Activated T-cell treated with anti-CD3 and anti-CD28 coated beads, Interleukin-2, amount 50 U/mL, for 72 hours (primary cell): ENCODE data around the gene KLF3. TPM values are rescaled to one million over a fixed set of nuclear protein-coding genes. Genes with fewer than 3 reads are reported as not detected.
"Not testable (repeated sequence)": the region's sequence is repeated elsewhere in the genome, so short reads cannot be mapped to it uniquely, and the experiment has no call there.

Experiments used
- ATAC-seq, 2 donors: fragments of 150-1000 bp; cut with Tn5 transposase; replicated peaks in 1 of 2; 2 replicates each; pipeline ENCODE4 v1.10.0; 2021; ENCODE audit warnings: moderate library complexity in 2 of 2, mild to moderate bottlenecking in 1 of 2
- DNase-seq, 2 donors: peaks; one replicate each; pipeline ENCODE4 v3.0.0; 2021 to 2022; ENCODE audit warnings: mixed read lengths in 1 of 2
- H3K27ac Mint-ChIP-seq: one replicate; pipeline ENCODE4 v1.8.0; 2022; ENCODE audit warnings: mild to moderate bottlenecking, moderate library complexity, mixed read lengths
- H3K27me3 Mint-ChIP-seq: one replicate; pipeline ENCODE4 v1.8.0; 2022; ENCODE audit warnings: low read depth, mixed read lengths
- H3K36me3 Mint-ChIP-seq, 2 donors: one replicate each; pipeline ENCODE4 v1.8.0; 2022; ENCODE audit warnings: mixed read lengths in 2 of 2, mild to moderate bottlenecking in 1 of 2; ENCODE audit not compliant: insufficient read depth in 2 of 2
- H3K4me1 Mint-ChIP-seq: one replicate; pipeline ENCODE4 v1.8.0; 2022; ENCODE audit warnings: low read depth, mixed read lengths
- H3K4me3 Mint-ChIP-seq, 2 donors: one replicate each; pipeline ENCODE4 v1.8.0; 2022; ENCODE audit warnings: mild to moderate bottlenecking in 2 of 2, mixed read lengths in 2 of 2, moderate library complexity in 2 of 2
- H3K9me3 Mint-ChIP-seq, 2 donors: one replicate each; pipeline ENCODE4 v1.8.0; 2022; ENCODE audit warnings: mixed read lengths in 2 of 2
- total RNA-seq, 2 donors: library from RNA; stranded (reverse); gene quantifications; one replicate each; pipeline ENCODE4 v1.2.3, GENCODE V29; 2022

Gene KLF3
- 1 to 10 TPM; 7.4 to 9.6 TPM for total RNA-seq

DNA sequence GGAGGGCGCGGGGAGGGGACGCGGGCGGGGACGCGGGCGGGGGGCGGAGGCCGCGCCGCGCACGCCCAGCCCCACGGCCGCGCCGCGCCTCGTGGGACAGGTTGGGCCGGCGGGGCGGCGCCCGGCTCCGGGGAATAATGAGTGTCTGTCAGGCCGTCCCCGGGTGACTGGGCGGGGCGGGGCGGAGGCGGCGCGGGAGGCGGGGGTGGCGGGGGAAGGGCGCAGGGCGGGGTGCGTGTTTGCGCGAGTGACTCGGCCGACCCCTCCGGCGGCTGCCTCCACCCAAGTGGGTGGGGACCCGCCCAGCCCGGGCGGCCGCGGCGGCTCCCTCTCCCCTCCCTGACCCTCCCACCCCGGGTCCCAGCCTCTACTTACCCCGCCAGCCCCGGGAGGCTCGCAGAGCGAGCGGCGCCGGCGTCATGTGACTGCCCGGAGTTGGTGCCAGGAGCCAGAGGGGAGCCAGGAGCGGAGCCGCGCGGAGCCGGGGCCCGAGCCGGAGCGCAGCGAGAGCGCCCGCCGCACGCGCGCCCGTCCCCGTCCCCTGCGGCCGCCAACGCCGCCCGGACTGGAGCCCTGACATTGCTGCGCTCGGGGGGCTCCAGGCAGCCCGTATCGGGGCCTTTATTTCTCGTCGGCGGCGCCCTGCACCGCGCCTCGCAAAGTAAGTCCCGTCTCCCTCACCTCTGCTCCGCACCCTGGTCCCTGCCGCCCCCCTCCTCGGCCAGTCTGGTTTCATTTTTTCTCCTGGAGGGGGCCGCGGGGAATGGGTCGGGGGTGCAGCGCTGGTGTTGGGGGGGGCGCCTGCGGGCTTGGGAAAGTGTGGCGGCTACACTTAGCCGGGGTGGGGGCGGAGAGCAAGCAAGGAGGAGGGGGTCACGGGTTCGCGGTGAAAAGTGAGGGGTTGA lies at the start of gene KLF3:
TSS of gene KLF3 (plus strand) at position 399 of the 905 bp plus-strand sequence. CDS start 16,427 bp downstream, outside the sequence.
- DNase-seq, result peak; percentile 83 to 86
- H3K27ac Mint-ChIP-seq, result peak within 1 kb of the TSS; percentile 90
- peaks cover 0 to 2% of the 10 kb centered on the region in 2 donors for H3K9me3 Mint-ChIP-seq
- H3K4me1 Mint-ChIP-seq, result peaks cover 55% of the 10 kb centered on the region
- H3K27me3 Mint-ChIP-seq, result no peaks in the 10 kb centered on the region
- peak within 1 kb of the TSS; percentile 80 to 83 for H3K4me3 Mint-ChIP-seq
- H3K36me3 Mint-ChIP-seq, result peaks cover 0 to 3% of the 10 kb centered on the region in 2 donors
- ATAC-seq, result peak; percentile 82

DNA sequence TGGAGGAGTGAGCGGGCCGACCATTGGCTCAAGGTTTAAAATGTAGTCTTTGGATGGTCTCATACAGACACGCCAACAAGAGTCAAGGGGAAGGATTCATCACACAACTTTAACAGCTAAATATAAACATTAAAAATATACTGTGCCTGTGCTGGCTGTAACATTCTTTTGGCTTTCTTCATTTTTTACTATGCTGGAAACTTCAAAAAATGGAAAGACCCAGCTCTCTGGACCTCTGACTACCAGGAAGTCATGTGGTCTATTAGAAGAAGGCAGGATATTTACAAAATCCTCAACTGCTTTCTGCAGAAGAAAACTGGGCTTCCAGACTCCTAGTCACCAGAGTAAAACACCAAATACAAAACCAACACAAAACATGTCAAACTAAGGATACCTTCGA lies 49.8 kb upstream of the KLF3 start:
- Mint-ChIP-seq H3K4me3 (no peak overlapping the region), H3K36me3 (peaks cover 3% of the 10 kb centered on the region in 2 donors), H3K27me3 (peaks cover 7% of the 10 kb centered on the region), H3K4me1 (peaks cover 22% of the 10 kb centered on the region), H3K9me3 (peaks cover 0 to 3% of the 10 kb centered on the region in 2 donors), H3K27ac (no peak overlapping the region)
- DNase-seq (no peak), ATAC-seq (no peak)

DNA sequence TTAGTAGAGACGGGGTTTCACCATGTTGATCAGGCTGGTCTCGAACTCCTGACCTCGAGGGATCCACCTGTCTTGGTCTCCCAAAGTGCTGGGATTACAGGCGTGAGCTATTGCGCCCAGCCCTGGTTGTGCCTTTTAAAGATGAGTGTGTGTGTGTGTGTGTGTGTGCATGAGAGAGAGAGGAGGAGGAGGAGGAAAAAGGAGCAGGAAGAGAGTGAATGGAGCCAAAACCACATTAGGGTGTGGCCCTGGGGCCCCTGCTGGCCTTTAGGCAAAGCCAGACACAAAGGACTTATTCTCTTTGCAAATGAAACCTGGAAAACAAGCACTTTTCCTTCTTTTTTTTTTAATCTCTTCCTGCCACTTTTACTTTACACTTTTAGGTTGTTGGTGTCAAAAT lies 48.2 kb upstream of the KLF3 start:
- no peak overlapping the region for H3K4me3 Mint-ChIP-seq
- H3K27ac Mint-ChIP-seq, result no peak overlapping the region
- ATAC-seq, result no peak
- H3K27me3 Mint-ChIP-seq, result peaks cover 7% of the 10 kb centered on the region
- H3K36me3 Mint-ChIP-seq, result peaks cover 3% of the 10 kb centered on the region in 2 donors
- DNase-seq, result no peak
- H3K9me3 Mint-ChIP-seq, result peaks cover 0 to 3% of the 10 kb centered on the region in 2 donors
- peaks cover 18% of the 10 kb centered on the region for H3K4me1 Mint-ChIP-seq

DNA sequence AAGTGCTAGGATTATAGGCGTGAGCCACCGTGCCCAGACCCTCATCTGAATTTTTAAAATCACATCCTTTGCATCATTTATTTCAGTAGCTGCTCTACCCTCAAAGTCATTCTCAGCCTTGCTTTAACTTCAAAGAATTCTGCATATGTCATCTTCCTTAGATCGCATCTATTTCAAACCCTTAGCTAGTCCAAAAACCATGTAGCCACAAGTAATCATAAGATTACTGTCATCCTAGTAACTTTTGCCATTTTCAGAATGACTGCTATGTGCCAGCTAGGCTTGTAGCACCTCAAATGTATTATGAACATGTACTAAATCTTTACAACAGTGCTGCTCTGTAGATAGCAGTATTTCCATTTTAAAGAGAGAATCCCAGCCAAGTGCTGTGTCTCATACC lies 45.5 kb upstream of the KLF3 start:
- Mint-ChIP-seq H3K9me3 (peaks cover 0 to 3% of the 10 kb centered on the region in 2 donors), H3K4me1 (peaks cover 25% of the 10 kb centered on the region), H3K4me3 (peak overlapping the region in 1 of 2 donors; percentile 0), H3K36me3 (peaks cover 3% of the 10 kb centered on the region in 2 donors), H3K27ac (peak overlapping the region; percentile 21), H3K27me3 (peaks cover 7% of the 10 kb centered on the region)
- DNase-seq (peak; percentile 24 to 27), ATAC-seq (peak; percentile 92 to 93)

DNA sequence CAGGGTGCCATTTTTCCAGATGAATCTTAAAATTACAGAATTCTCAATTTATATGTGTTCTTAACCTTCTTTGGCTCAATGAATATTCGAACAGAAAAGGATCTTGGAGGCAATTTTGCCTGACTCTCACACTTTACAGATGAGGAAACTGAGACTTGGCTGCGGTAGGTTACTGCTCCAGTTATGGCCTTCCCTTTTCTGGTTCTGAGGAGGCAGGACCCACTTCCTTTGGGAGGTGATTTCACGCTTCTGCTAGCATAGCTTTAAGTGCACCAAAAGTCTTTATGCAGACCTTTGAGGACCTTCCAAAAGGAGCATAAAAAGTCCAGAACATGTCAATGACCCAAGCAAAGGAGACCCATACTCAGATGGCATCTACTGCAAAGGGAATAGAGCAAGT lies 44.7 kb upstream of the KLF3 start:
- H3K27ac Mint-ChIP-seq, result no peak overlapping the region
- DNase-seq, result no peak
- H3K27me3 Mint-ChIP-seq, result peaks cover 7% of the 10 kb centered on the region
- peaks cover 0 to 3% of the 10 kb centered on the region in 2 donors for H3K9me3 Mint-ChIP-seq
- H3K36me3 Mint-ChIP-seq, result peaks cover 3% of the 10 kb centered on the region in 2 donors
- H3K4me3 Mint-ChIP-seq, result peak overlapping the region in 1 of 2 donors; percentile 53
- ATAC-seq, result no peak
- H3K4me1 Mint-ChIP-seq, result peaks cover 20% of the 10 kb centered on the region

DNA sequence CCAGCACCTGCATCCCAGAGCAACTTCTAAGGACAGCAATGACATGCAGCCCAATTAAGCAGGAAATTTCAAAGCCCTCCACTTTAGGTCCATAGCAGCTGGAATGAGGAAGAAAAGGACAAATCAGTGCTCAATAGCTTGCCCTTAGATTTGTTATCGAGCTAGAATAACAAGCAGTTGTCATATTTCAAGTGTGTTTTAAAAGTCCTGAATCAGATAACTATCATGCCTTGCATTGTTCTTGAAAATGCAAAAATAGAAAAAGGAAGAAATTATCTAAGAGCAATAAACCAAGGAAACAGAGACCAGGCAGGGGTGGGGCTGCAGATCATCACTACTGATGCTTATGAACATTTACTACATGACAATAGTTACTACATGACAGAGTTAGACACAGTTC lies 43.9 kb upstream of the KLF3 start:
- no peak overlapping the region for H3K27ac Mint-ChIP-seq
- no peak overlapping the region for H3K4me3 Mint-ChIP-seq
- H3K4me1 Mint-ChIP-seq, result peaks cover 20% of the 10 kb centered on the region
- DNase-seq, result no peak
- peaks cover 7% of the 10 kb centered on the region for H3K27me3 Mint-ChIP-seq
- ATAC-seq, result no peak
- peaks cover 3% of the 10 kb centered on the region in 2 donors for H3K36me3 Mint-ChIP-seq
- peaks cover 0 to 3% of the 10 kb centered on the region in 2 donors for H3K9me3 Mint-ChIP-seq

DNA sequence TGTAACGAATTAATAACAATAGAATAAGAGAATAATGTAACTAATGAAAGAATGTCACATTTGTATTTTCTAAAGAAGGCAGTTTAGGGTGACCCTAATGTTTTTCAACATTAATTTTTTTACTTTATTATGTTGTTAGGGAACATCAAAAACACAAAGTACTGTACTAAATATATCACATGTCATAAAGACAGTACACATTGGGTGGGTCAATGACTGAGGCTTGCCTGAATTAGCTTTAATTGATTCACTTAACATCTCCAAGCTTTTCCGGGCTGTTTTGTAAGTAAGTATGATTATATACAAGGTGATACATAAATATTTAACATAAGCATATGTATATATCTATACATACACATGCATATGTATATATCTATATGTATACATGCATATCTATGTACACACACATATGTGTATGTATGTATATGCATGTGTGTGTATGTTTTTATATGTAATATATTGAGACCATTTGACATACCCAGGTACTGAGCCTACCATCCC lies 43.4 kb upstream of the KLF3 start:
- ATAC-seq (no peak), DNase-seq (no peak)
- Mint-ChIP-seq H3K27me3 (peaks cover 7% of the 10 kb centered on the region), H3K27ac (no peak overlapping the region), H3K4me1 (peaks cover 23% of the 10 kb centered on the region), H3K9me3 (peaks cover 0 to 3% of the 10 kb centered on the region in 2 donors), H3K4me3 (no peak overlapping the region), H3K36me3 (peaks cover 3% of the 10 kb centered on the region in 2 donors)

DNA sequence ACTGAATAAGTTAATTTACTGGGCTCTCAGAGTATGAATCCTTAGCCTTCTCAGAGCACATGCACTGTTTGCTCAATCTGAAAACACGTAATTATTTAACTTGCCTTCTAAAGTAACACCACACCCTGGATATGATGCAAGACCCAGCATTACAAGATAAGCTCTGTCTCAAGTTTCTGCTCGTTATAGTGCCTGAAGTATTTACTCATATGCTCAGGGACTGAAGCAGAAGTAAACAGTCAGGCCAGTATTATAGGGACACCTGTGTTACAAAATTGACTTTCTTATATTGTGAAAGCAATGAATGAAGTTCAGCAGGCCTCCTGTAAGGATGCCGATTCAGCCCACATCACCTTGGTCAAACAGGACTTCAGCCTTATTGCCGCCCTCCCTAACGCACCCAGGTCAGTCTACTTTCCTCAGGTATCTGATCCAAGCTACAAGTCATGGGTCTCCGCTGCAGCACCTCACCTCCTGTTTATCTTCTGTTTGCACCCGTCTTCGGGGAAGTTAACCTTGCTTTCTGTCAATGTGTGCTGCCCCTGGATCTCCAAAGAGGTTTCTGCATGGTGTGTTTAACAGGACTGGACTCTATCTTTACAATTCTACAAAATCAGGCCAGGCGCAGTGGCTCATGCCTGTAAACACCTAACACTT lies 42.8 kb upstream of the KLF3 start:
- Mint-ChIP-seq H3K4me3 (no peak overlapping the region), H3K4me1 (peaks cover 28% of the 10 kb centered on the region), H3K9me3 (peaks cover 0 to 3% of the 10 kb centered on the region in 2 donors), H3K36me3 (peaks cover 3% of the 10 kb centered on the region in 2 donors), H3K27me3 (peaks cover 7% of the 10 kb centered on the region), H3K27ac (no peak overlapping the region)
- ATAC-seq (peak in 1 of 2 donors; percentile 34), DNase-seq (no peak)

DNA sequence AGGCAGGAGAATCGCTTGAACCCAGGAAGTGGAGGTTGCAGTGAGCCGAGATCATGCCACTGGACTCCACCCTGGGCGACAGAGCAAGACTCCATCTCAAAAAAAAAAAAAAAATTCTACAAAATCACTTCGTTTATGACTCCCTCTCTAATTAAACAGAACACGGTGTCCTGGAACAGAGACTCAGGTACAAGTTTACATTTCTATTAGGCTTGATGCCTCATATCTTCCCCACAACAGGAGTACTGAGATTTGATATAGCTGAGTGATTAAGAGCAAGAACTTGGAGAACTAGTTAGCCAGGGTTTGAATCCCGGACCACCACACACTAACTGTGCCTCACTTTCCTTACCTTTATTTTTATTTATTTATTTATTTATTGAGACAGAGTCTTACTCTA lies 42.2 kb upstream of the KLF3 start:
- no peak for ATAC-seq
- peaks cover 7% of the 10 kb centered on the region for H3K27me3 Mint-ChIP-seq
- peaks cover 28% of the 10 kb centered on the region for H3K4me1 Mint-ChIP-seq
- no peak overlapping the region for H3K27ac Mint-ChIP-seq
- H3K36me3 Mint-ChIP-seq, result peaks cover 3% of the 10 kb centered on the region in 2 donors
- no peak for DNase-seq
- H3K9me3 Mint-ChIP-seq, result peaks cover 0 to 3% of the 10 kb centered on the region in 2 donors
- H3K4me3 Mint-ChIP-seq, result no peak overlapping the region

DNA sequence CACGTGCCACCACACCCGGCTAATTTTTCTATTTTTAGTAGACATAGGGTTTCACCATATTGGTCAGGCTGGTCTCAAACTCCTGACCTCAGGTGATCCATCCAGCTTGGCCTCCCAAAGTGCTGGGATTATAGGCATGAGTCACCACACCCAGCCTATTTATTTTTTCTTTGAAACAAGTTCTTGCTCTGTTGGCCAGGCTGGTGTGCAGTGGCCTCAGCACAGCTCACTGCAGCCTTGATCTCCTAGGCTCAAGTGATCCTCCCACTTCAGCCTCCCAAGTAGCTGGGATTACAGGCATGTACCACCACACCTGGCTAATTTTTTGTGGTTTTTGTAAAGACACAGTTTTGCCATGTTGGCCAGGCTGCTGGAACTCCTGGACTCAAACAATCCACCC lies 41.7 kb upstream of the KLF3 start:
- H3K27ac Mint-ChIP-seq, H3K36me3 Mint-ChIP-seq: not testable (repeated sequence)
- peaks cover 28% of the 10 kb centered on the region for H3K4me1 Mint-ChIP-seq

DNA sequence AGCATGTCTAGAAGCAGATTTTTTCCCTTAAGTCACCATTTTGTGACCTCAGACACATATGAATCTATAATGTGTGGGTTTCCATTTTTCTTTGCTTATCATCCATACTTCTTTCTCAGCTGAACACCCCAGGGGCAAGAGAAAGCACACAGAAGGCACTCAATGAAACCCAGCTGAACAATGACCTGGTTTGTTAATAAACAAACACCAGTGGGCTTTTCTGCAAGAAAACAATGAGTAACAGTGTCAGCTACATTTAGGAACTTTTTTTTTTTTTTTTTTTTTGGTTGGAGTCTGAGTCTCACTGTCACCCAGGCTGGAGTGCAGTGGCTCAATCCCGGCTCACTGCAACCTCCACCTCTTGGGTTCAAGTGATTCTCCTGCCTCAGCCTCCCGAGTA lies 40.7 kb upstream of the KLF3 start:
- Mint-ChIP-seq H3K4me3 (no peak overlapping the region), H3K27ac (no peak overlapping the region), H3K36me3 (peaks cover 0 to 3% of the 10 kb centered on the region in 2 donors), H3K4me1 (peaks cover 26% of the 10 kb centered on the region), H3K9me3 (no peaks in the 10 kb centered on the region), H3K27me3 (no peaks in the 10 kb centered on the region)
- ATAC-seq (no peak), DNase-seq (no peak)

More for the DNA sequence above, 41.7 kb upstream of the KLF3 start:
- ATAC-seq, H3K9me3 Mint-ChIP-seq, H3K27me3 Mint-ChIP-seq, H3K4me3 Mint-ChIP-seq, DNase-seq: not testable (repeated sequence)

DNA sequence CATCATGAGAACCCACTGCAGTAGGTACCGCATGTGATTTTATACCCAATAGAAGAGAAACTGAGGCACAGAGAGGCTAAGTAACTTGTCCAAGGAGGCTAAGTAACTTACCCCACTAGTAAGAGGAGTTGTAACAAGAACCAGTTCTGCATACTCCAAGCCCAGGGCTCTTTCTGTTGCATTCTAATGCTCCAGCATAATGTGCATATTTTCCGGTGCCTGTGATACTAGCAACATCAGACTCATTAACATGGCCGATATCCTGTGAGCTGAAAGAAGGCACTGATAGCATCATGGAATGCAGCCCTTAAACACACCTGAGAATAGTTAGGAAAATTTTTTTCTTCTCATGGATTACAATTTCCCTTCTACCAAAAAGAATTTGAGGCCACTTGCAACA lies 39.7 kb upstream of the KLF3 start:
- H3K27me3 Mint-ChIP-seq, result no peaks in the 10 kb centered on the region
- no peak overlapping the region for H3K4me3 Mint-ChIP-seq
- DNase-seq (no peak), ATAC-seq (no peak)
- peaks cover 19% of the 10 kb centered on the region for H3K4me1 Mint-ChIP-seq
- H3K9me3 Mint-ChIP-seq, result no peaks in the 10 kb centered on the region
- no peak overlapping the region for H3K27ac Mint-ChIP-seq
- H3K36me3 Mint-ChIP-seq, result no peaks in the 10 kb centered on the region

DNA sequence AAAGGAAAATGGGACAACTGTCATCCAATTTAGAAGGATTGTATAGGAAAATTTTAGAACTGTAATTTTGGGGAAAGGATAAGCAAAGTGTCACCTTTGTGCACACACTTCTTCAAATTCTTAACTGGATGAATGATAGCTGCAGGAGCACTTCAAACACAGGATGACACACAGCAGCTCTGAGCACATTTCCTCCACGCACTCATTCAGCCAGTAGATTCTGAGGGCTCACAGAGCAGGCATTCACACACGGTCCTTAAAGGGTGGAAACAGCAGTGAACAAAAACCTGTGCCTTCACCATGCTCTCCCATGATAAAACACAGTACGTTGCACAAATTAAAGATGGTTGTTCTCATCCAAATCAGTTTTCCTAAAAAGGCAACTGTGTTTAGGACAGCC lies 38.5 kb upstream of the KLF3 start:
- peak; percentile 60 to 66 for ATAC-seq

More for the DNA sequence above, 38.5 kb upstream of the KLF3 start:
- Mint-ChIP-seq H3K27me3 (no peaks in the 10 kb centered on the region), H3K4me1 (peaks cover 16% of the 10 kb centered on the region), H3K36me3 (no peaks in the 10 kb centered on the region), H3K4me3 (no peak overlapping the region), H3K27ac (no peak overlapping the region), H3K9me3 (no peaks in the 10 kb centered on the region)
- no peak for DNase-seq
